ENCODE measurements around the gene RTN4. TPM values are rescaled to one million over a fixed set of nuclear protein-coding genes. Genes with fewer than 3 reads are reported as not detected.

Gene RTN4
- total RNA-seq, 2 donors from 2014 or later = 190 to 249 TPM

- no peak overlapping the region for H3K4me3 ChIP-seq
- no peaks in the 10 kb centered on the region for H3K4me1 ChIP-seq (replicated peaks)
- DNase-seq (ENCODE audit: low spot score) = no peak
- H3K27me3 ChIP-seq (replicated peaks; ENCODE audit: insufficient read depth) = no peaks in the 10 kb centered on the region
- TF ChIP-seq POLR2A (IDR thresholded peaks at IDR 0.05) = no peak
- TF ChIP-seq, protein P1, sequence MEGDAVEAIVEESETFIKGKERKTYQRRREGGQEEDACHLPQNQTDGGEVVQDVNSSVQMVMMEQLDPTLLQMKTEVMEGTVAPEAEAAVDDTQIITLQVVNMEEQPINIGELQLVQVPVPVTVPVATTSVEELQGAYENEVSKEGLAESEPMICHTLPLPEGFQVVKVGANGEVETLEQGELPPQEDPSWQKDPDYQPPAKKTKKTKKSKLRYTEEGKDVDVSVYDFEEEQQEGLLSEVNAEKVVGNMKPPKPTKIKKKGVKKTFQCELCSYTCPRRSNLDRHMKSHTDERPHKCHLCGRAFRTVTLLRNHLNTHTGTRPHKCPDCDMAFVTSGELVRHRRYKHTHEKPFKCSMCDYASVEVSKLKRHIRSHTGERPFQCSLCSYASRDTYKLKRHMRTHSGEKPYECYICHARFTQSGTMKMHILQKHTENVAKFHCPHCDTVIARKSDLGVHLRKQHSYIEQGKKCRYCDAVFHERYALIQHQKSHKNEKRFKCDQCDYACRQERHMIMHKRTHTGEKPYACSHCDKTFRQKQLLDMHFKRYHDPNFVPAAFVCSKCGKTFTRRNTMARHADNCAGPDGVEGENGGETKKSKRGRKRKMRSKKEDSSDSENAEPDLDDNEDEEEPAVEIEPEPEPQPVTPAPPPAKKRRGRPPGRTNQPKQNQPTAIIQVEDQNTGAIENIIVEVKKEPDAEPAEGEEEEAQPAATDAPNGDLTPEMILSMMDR (IDR thresholded peaks at IDR 0.05) = no peak
- no peak for TF ChIP-seq POLR2AphosphoS5 (IDR thresholded peaks at IDR 0.05)
- no peaks in the 10 kb centered on the region for H3K36me3 ChIP-seq
- intact Hi-C loops (cut with DNase I) = no loop called here
- no peak overlapping the region for H3K27ac ChIP-seq
- no peaks in the 10 kb centered on the region for H3K9me3 ChIP-seq
- 97% methylated on average over 2 of the region's 2 CpGs for WGBS
Measured at GRCh38 chr2:55090702-55091101, 40.5 kb upstream of the RTN4 start.

DNA sequence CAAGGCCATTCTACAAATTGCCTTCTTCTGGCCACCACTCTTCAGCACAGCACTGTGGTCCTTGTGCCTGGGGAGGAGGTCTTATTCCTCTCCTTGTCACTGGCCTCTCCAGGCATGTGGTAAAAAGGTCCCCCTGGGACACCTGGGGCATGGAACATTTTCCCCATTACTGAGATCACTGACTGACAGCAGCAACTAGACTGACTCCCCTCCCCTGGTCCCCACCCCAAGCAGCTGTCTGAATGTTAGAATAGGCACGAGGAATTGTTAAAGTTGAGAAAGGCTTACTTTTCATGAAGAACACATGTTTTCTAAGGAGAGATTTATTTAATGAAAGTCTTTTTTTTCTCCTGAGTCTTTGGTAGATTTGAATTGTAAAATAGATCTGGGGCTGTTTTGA, 39.5 kb upstream of the RTN4 start:
- no peak for DNase-seq (ENCODE audit: low spot score)
- Histone ChIP-seq H3K27ac (no peak overlapping the region), H3K36me3 (no peaks in the 10 kb centered on the region), H3K27me3 (replicated peaks; ENCODE audit: insufficient read depth) (no peaks in the 10 kb centered on the region), H3K4me3 (no peak overlapping the region), H3K4me1 (replicated peaks) (no peaks in the 10 kb centered on the region), H3K9me3 (no peaks in the 10 kb centered on the region)
- intact Hi-C loops (cut with DNase I) = no loop called here
- TF ChIP-seq POLR2AphosphoS5 (IDR thresholded peaks at IDR 0.05) (no peak), POLR2A (IDR thresholded peaks at IDR 0.05) (no peak)
- TF ChIP-seq, protein P1 (IDR thresholded peaks at IDR 0.05) = no peak
- WGBS = 84% methylated on average over 1 of the region's 1 CpG

GRCh38 chr2:55088400-55088799, 38.1 kb upstream of the RTN4 start:
- WGBS = 100% methylated on average over 1 of the region's 1 CpG
- no peak for DNase-seq (ENCODE audit: low spot score)
- Histone ChIP-seq H3K9me3 (no peaks in the 10 kb centered on the region), H3K4me1 (replicated peaks) (no peaks in the 10 kb centered on the region), H3K27me3 (replicated peaks; ENCODE audit: insufficient read depth) (no peaks in the 10 kb centered on the region), H3K4me3 (no peak overlapping the region), H3K36me3 (no peaks in the 10 kb centered on the region), H3K27ac (no peak overlapping the region)
- intact Hi-C loops (cut with DNase I) = no loop called here
- TF ChIP-seq, protein P1 (IDR thresholded peaks at IDR 0.05) = no peak

DNA sequence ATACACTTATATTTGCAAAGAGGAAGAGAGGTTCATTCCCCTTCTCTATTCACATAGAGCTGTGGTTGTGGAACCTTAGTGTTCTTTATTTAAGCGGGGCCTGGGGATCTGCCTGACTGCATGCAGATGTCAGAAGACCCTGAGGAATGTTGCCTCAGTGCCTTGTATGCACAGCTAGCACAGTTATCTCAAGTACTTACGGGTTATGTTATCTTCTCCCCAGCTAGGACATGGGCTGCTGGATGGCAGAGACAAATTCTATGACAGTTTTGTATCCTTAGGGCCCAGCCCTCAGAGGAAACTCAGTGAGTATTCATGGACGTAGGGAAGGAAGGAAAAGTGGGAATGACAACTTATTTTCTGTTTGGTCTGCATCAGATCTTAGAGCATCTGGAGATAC, 37.7 kb upstream of the RTN4 start:
- intact Hi-C loops (cut with DNase I) = no loop called here
- H3K27me3 ChIP-seq (replicated peaks; ENCODE audit: insufficient read depth) = no peaks in the 10 kb centered on the region
- H3K27ac ChIP-seq = no peak overlapping the region
- H3K36me3 ChIP-seq = no peaks in the 10 kb centered on the region
- DNase-seq (ENCODE audit: low spot score) = no peak
- no peaks in the 10 kb centered on the region for H3K4me1 ChIP-seq (replicated peaks)
- H3K4me3 ChIP-seq = no peak overlapping the region
- TF ChIP-seq, protein P1 (IDR thresholded peaks at IDR 0.05) = no peak
- TF ChIP-seq POLR2AphosphoS5 (IDR thresholded peaks at IDR 0.05) = no peak
- no peak for TF ChIP-seq POLR2A (IDR thresholded peaks at IDR 0.05)
- H3K9me3 ChIP-seq = no peaks in the 10 kb centered on the region
- WGBS = 90% methylated on average over 3 of the region's 3 CpGs

GRCh38 chr2:55087501-55087900, 37.2 kb upstream of the RTN4 start:
- intact Hi-C loops (cut with DNase I) = no loop called here
- Histone ChIP-seq H3K9me3 (no peaks in the 10 kb centered on the region), H3K36me3 (no peaks in the 10 kb centered on the region), H3K4me1 (replicated peaks) (no peaks in the 10 kb centered on the region), H3K4me3 (no peak overlapping the region), H3K27ac (no peak overlapping the region), H3K27me3 (replicated peaks; ENCODE audit: insufficient read depth) (no peaks in the 10 kb centered on the region)
- DNase-seq (ENCODE audit: low spot score) = no peak
- TF ChIP-seq POLR2AphosphoS5 (IDR thresholded peaks at IDR 0.05) (no peak), POLR2A (IDR thresholded peaks at IDR 0.05) (no peak)
- TF ChIP-seq, protein P1 (IDR thresholded peaks at IDR 0.05) = no peak

Data from prostate gland (tissue), 2 donors.